Measurements from ENCODE around the gene C5orf58. TPM values are rescaled to one million over a fixed set of nuclear protein-coding genes. Genes with fewer than 3 reads are reported as not detected.

Gene C5orf58
- polyA plus RNA-seq, 1 donor = 0.35 TPM

GRCh38 chr5:170257370-170257769 is 24.6 kb downstream of the C5orf58 start:
- DNase-seq = no peak

- no peak for DNase-seq
These were observed 28.8 kb downstream of the C5orf58 start for GRCh38 chr5:170261528-170262043.

GRCh38 chr5:170262061-170263045 is 29.6 kb downstream of the C5orf58 start:
- no peak for DNase-seq

GRCh38 chr5:170263906-170264305 is 31.1 kb downstream of the C5orf58 start:
- DNase-seq = no peak

- DNase-seq = peak; percentile 83
These were observed 32.7 kb downstream of the C5orf58 start for GRCh38 chr5:170265522-170265921.

- DNase-seq = no peak
These were observed 34.0 kb downstream of the C5orf58 start for GRCh38 chr5:170266570-170267381.

- peak; percentile 75 for DNase-seq
These were observed 34.8 kb downstream of the C5orf58 start for GRCh38 chr5:170267431-170268152.

GRCh38 chr5:170268153-170268689 is 35.4 kb downstream of the C5orf58 start:
- DNase-seq = no peak

- DNase-seq = no peak
These were observed 36.1 kb downstream of the C5orf58 start for GRCh38 chr5:170268884-170269283.

- no peak for DNase-seq
These were observed 36.8 kb downstream of the C5orf58 start for GRCh38 chr5:170269579-170269978.

- DNase-seq = no peak
These were observed 37.7 kb downstream of the C5orf58 start for GRCh38 chr5:170270293-170271069.

- no peak for DNase-seq
These were observed 41.4 kb downstream of the C5orf58 start for GRCh38 chr5:170273968-170274710.

GRCh38 chr5:170275376-170275994 is 42.7 kb downstream of the C5orf58 start:
- no peak for DNase-seq

- DNase-seq = no peak
These were observed 43.4 kb downstream of the C5orf58 start for GRCh38 chr5:170276140-170276539.

GRCh38 chr5:170277867-170278281 is 45.1 kb downstream of the C5orf58 start:
- no peak for DNase-seq

- no peak for DNase-seq
These were observed 46.0 kb downstream of the C5orf58 start for GRCh38 chr5:170278611-170279458.

GRCh38 chr5:170279459-170279817 is 46.7 kb downstream of the C5orf58 start:
- DNase-seq = no peak

- peak; percentile 52 for DNase-seq
These were observed 47.3 kb downstream of the C5orf58 start for GRCh38 chr5:170280011-170280493.

- no peak for DNase-seq
These were observed 50.5 kb downstream of the C5orf58 start for GRCh38 chr5:170283296-170283695.
